HepG2 (cell line): Measurements from ENCODE around the gene PIKFYVE. TPM values are rescaled to one million over a fixed set of nuclear protein-coding genes. Genes with fewer than 3 reads are reported as not detected.

ENCODE experiments used
- BORCS8-MEF2B ChIP-seq: sonication (generic); formaldehyde crosslinking; IDR thresholded peaks from 2 replicates; pipeline ENCODE4 v1.8.0; 2022; ENCODE audit warnings: mild to moderate bottlenecking, missing genetic modification reagents
- CCAR2 ChIP-seq: fragments of 200-400 bp; formaldehyde crosslinking; optimal IDR thresholded peaks from 2 replicates; pipeline ENCODE3; 2018; ENCODE audit warnings: low read depth, mild to moderate bottlenecking, low read length, moderate library complexity
- FLYWCH1 ChIP-seq: sonication (generic); formaldehyde crosslinking; IDR thresholded peaks from 2 replicates; pipeline ENCODE4 v1.8.1; 2023; ENCODE audit warnings: mild to moderate bottlenecking, missing genetic modification reagents
- IKZF4 ChIP-seq: sonication (generic); formaldehyde crosslinking; IDR thresholded peaks from 2 replicates; pipeline ENCODE4 v1.5.1; 2020; ENCODE audit warnings: borderline replicate concordance, mild to moderate bottlenecking, low read depth, missing genetic modification reagents; ENCODE audit errors: not compliant biosample characterization
- NFIB ChIP-seq: sonication (generic); formaldehyde crosslinking; IDR thresholded peaks from 2 replicates; pipeline ENCODE4 v1.9.0; 2021; ENCODE audit warnings: missing genetic modification reagents, mild to moderate bottlenecking, borderline replicate concordance
- RAD51 ChIP-seq: fragments of 450-650 bp; IDR thresholded peaks from 2 replicates; pipeline ENCODE4 v1.6.1; 2016; ENCODE audit warnings: borderline replicate concordance
- SKI ChIP-seq: fragments of 450-650 bp; IDR thresholded peaks from one replicate; pipeline ENCODE4 v1.6.1; 2018; ENCODE audit warnings: mild to moderate bottlenecking; ENCODE audit not compliant: partially characterized antibody
- TBL1XR1 ChIP-seq: fragments of 150-350 bp; IDR thresholded peaks from 2 replicates; pipeline ENCODE4 v1.6.1; 2014; ENCODE audit warnings: borderline replicate concordance, low read length; ENCODE audit not compliant: partially characterized antibody
- ZBTB3 ChIP-seq: sonication (generic); formaldehyde crosslinking; IDR thresholded peaks from 2 replicates; pipeline ENCODE4 v1.4.0; 2020; ENCODE audit warnings: low read depth, mild to moderate bottlenecking, moderate library complexity, missing genetic modification reagents, borderline replicate concordance
- ZNF136 ChIP-seq: sonication (generic); formaldehyde crosslinking; IDR thresholded peaks from 2 replicates; pipeline ENCODE4 v1.8.1; 2022; ENCODE audit warnings: low read depth, mild to moderate bottlenecking, moderate library complexity, missing genetic modification reagents
- ZNF17 ChIP-seq: sonication (generic); formaldehyde crosslinking; IDR thresholded peaks from 2 replicates; pipeline ENCODE4 v1.5.0; 2020; ENCODE audit warnings: mild to moderate bottlenecking, missing genetic modification reagents
- ZNF34 ChIP-seq: sonication (generic); formaldehyde crosslinking; IDR thresholded peaks from 2 replicates; pipeline ENCODE4 v1.4.0; 2020; ENCODE audit warnings: mild to moderate bottlenecking, missing genetic modification reagents, borderline replicate concordance
- ZNF547 ChIP-seq: sonication (generic); formaldehyde crosslinking; IDR thresholded peaks from 2 replicates; pipeline ENCODE4 v1.5.1; 2020; ENCODE audit warnings: mild to moderate bottlenecking, missing genetic modification reagents
- ZNF709 ChIP-seq: sonication (generic); formaldehyde crosslinking; IDR thresholded peaks from 2 replicates; pipeline ENCODE4 v1.5.0; 2020; ENCODE audit warnings: mild to moderate bottlenecking, missing genetic modification reagents
- ZNF737 ChIP-seq: sonication (generic); formaldehyde crosslinking; IDR thresholded peaks from 2 replicates; pipeline ENCODE4 v1.5.0; 2020; ENCODE audit warnings: missing genetic modification reagents, mild to moderate bottlenecking, borderline replicate concordance
- polyA plus RNA-seq, 8 experiments: library from polyadenylated mRNA; depleted of rRNA in 3 of 8; stranded (reverse) in 7 of 8; unstranded in 1 of 8; fragments of >200 nt; fragmentation: Illumina TruSeq in 4 of 8; extraction: Trizol in 4 of 8; gene quantifications; 2 replicates each; pipeline versions ENCODE4 v1.2.1 to v1.2.3, GENCODE V29; 2011 to 2016; ENCODE audit warnings: low read depth in 4 of 8, missing spikeins in 1 of 8, mixed read lengths in 1 of 8; ENCODE audit not compliant: insufficient read depth in 1 of 8
- total RNA-seq, 5 experiments: library from RNA; depleted of rRNA; stranded (reverse); fragments of >200 nt; fragmentation: Illumina TruSeq; extraction: Trizol; gene quantifications; 2 replicates each; pipeline ENCODE4 v1.2.3, GENCODE V29; 2016; ENCODE audit warnings: low read depth in 1 of 5
- TF ChIP-seq, protein P1 (sequence below): sonication (generic); formaldehyde crosslinking; IDR thresholded peaks from 2 replicates; pipeline ENCODE4 v1.4.0; 2020; ENCODE audit warnings: missing genetic modification reagents, borderline replicate concordance
- TF ChIP-seq, protein P2 (sequence below): sonication (generic); formaldehyde crosslinking; IDR thresholded peaks from 2 replicates; pipeline ENCODE4 v1.4.0; 2020; ENCODE audit warnings: missing genetic modification reagents
- TF ChIP-seq, protein P3 (sequence below): sonication (generic); formaldehyde crosslinking; IDR thresholded peaks from 2 replicates; pipeline ENCODE4 v1.8.1; 2023; ENCODE audit warnings: missing genetic modification reagents, inconsistent platforms, borderline replicate concordance
- TF ChIP-seq, protein P4 (sequence below): IDR thresholded peaks from 2 replicates; pipeline ENCODE4 v1.4.0; 2020; ENCODE audit warnings: mild to moderate bottlenecking, missing genetic modification reagents

The PIKFYVE gene
- total and polyA plus RNA-seq, 2 of the 13 experiments (the other 11 are each of a cell fraction or from before 2014, with no cell fraction given): 20.2 to 21.7 TPM

- TF ChIP-seq, protein P1, sequence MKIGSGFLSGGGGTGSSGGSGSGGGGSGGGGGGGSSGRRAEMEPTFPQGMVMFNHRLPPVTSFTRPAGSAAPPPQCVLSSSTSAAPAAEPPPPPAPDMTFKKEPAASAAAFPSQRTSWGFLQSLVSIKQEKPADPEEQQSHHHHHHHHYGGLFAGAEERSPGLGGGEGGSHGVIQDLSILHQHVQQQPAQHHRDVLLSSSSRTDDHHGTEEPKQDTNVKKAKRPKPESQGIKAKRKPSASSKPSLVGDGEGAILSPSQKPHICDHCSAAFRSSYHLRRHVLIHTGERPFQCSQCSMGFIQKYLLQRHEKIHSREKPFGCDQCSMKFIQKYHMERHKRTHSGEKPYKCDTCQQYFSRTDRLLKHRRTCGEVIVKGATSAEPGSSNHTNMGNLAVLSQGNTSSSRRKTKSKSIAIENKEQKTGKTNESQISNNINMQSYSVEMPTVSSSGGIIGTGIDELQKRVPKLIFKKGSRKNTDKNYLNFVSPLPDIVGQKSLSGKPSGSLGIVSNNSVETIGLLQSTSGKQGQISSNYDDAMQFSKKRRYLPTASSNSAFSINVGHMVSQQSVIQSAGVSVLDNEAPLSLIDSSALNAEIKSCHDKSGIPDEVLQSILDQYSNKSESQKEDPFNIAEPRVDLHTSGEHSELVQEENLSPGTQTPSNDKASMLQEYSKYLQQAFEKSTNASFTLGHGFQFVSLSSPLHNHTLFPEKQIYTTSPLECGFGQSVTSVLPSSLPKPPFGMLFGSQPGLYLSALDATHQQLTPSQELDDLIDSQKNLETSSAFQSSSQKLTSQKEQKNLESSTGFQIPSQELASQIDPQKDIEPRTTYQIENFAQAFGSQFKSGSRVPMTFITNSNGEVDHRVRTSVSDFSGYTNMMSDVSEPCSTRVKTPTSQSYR (CRISPR knock-in tag): no peak
- TF ChIP-seq, protein P2, sequence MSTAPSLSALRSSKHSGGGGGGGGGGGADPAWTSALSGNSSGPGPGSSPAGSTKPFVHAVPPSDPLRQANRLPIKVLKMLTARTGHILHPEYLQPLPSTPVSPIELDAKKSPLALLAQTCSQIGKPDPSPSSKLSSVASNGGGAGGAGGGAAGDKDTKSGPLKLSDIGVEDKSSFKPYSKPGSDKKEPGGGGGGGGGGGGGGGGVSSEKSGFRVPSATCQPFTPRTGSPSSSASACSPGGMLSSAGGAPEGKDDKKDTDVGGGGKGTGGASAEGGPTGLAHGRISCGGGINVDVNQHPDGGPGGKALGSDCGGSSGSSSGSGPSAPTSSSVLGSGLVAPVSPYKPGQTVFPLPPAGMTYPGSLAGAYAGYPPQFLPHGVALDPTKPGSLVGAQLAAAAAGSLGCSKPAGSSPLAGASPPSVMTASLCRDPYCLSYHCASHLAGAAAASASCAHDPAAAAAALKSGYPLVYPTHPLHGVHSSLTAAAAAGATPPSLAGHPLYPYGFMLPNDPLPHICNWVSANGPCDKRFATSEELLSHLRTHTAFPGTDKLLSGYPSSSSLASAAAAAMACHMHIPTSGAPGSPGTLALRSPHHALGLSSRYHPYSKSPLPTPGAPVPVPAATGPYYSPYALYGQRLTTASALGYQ (CRISPR knock-in tag): no peak; the same call in 1 of the 2 replicates
- TF ChIP-seq ZBTB3: peak; percentile 79; the same call in 1 of the 2 replicates
- no peak; the same call in none of the 2 replicates for TF ChIP-seq ZNF709 (CRISPR knock-in tag)
- no peak for TF ChIP-seq CCAR2
- peak; percentile 91 for TF ChIP-seq ZNF136 (CRISPR knock-in tag)
- TF ChIP-seq, protein P3, sequence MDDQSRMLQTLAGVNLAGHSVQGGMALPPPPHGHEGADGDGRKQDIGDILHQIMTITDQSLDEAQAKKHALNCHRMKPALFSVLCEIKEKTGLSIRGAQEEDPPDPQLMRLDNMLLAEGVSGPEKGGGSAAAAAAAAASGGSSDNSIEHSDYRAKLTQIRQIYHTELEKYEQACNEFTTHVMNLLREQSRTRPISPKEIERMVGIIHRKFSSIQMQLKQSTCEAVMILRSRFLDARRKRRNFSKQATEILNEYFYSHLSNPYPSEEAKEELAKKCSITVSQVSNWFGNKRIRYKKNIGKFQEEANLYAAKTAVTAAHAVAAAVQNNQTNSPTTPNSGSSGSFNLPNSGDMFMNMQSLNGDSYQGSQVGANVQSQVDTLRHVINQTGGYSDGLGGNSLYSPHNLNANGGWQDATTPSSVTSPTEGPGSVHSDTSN: no peak
- peak; percentile 8 for TF ChIP-seq IKZF4 (CRISPR knock-in tag)
- TF ChIP-seq NFIB: no peak
- TF ChIP-seq BORCS8-MEF2B (CRISPR knock-in tag): peak; percentile 97
- peak; percentile 62 for TF ChIP-seq SKI
- TF ChIP-seq ZNF737: no peak
- TF ChIP-seq RAD51: no peak
- peak; percentile 59; the same call in 1 of the 2 replicates for TF ChIP-seq ZNF34
- TF ChIP-seq TBL1XR1: no peak
- TF ChIP-seq ZNF17 (CRISPR knock-in tag): no peak
- peak; percentile 56; the same call in 1 of the 2 replicates for TF ChIP-seq ZNF547
- TF ChIP-seq, protein P4, sequence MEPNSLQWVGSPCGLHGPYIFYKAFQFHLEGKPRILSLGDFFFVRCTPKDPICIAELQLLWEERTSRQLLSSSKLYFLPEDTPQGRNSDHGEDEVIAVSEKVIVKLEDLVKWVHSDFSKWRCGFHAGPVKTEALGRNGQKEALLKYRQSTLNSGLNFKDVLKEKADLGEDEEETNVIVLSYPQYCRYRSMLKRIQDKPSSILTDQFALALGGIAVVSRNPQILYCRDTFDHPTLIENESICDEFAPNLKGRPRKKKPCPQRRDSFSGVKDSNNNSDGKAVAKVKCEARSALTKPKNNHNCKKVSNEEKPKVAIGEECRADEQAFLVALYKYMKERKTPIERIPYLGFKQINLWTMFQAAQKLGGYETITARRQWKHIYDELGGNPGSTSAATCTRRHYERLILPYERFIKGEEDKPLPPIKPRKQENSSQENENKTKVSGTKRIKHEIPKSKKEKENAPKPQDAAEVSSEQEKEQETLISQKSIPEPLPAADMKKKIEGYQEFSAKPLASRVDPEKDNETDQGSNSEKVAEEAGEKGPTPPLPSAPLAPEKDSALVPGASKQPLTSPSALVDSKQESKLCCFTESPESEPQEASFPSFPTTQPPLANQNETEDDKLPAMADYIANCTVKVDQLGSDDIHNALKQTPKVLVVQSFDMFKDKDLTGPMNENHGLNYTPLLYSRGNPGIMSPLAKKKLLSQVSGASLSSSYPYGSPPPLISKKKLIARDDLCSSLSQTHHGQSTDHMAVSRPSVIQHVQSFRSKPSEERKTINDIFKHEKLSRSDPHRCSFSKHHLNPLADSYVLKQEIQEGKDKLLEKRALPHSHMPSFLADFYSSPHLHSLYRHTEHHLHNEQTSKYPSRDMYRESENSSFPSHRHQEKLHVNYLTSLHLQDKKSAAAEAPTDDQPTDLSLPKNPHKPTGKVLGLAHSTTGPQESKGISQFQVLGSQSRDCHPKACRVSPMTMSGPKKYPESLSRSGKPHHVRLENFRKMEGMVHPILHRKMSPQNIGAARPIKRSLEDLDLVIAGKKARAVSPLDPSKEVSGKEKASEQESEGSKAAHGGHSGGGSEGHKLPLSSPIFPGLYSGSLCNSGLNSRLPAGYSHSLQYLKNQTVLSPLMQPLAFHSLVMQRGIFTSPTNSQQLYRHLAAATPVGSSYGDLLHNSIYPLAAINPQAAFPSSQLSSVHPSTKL (CRISPR knock-in tag): peak; percentile 88
- TF ChIP-seq FLYWCH1 (CRISPR knock-in tag): no peak
These were observed at the start of gene PIKFYVE (continued) for GRCh38 chr2:208265801-208266552.
